ENCODE data around the gene AQP10. TPM values are rescaled to one million over a fixed set of nuclear protein-coding genes. Genes with fewer than 3 reads are reported as not detected.
"Not testable (repeated sequence)": the region's sequence is repeated elsewhere in the genome, so short reads cannot be mapped to it uniquely, and the experiment has no call there.

The AQP10 gene
- total RNA-seq, 4 donors from 2014 or later = not detected

DNA sequence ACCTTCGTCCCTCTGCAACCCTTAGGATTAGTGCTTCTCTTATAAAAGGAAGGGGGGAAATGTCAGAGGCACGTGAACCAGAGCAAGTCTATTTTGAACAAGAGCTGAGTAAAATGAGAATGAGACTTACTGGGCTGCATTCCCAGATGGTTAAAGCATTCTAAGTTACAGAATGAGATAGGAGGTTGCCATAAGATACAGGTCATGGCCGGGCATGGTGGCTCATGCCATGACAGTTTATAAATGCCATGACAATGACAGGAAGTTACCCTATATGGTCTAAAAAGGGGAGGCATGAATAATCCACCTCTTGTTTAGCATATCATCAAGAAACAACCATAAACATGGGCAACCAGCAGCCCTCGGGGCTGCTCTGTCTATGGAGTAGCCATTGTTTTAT, 2.5 kb upstream of the AQP10 start:
- intact Hi-C loops (cut with DNase I) = no loop called here
- no peaks in the 10 kb centered on the region for H3K36me3 ChIP-seq
- peaks cover 0 to 11% (median 0%) of the 10 kb centered on the region in 4 donors for H3K27me3 ChIP-seq
- H3K4me3 ChIP-seq = no peak overlapping the region
- no peak overlapping the region for H3K27ac ChIP-seq
- no peaks in the 10 kb centered on the region for H3K4me1 ChIP-seq
- DNase-seq = no peak
- TF ChIP-seq POLR2A (IDR thresholded peaks at IDR 0.05) = no peak
- TF ChIP-seq, protein P1, sequence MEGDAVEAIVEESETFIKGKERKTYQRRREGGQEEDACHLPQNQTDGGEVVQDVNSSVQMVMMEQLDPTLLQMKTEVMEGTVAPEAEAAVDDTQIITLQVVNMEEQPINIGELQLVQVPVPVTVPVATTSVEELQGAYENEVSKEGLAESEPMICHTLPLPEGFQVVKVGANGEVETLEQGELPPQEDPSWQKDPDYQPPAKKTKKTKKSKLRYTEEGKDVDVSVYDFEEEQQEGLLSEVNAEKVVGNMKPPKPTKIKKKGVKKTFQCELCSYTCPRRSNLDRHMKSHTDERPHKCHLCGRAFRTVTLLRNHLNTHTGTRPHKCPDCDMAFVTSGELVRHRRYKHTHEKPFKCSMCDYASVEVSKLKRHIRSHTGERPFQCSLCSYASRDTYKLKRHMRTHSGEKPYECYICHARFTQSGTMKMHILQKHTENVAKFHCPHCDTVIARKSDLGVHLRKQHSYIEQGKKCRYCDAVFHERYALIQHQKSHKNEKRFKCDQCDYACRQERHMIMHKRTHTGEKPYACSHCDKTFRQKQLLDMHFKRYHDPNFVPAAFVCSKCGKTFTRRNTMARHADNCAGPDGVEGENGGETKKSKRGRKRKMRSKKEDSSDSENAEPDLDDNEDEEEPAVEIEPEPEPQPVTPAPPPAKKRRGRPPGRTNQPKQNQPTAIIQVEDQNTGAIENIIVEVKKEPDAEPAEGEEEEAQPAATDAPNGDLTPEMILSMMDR (IDR thresholded peaks at IDR 0.05) = no peak
- WGBS, 2 donors = 41 to 70% methylated on average over 4 of the region's 4 CpGs
- no peaks in the 10 kb centered on the region for H3K9me3 ChIP-seq

DNA sequence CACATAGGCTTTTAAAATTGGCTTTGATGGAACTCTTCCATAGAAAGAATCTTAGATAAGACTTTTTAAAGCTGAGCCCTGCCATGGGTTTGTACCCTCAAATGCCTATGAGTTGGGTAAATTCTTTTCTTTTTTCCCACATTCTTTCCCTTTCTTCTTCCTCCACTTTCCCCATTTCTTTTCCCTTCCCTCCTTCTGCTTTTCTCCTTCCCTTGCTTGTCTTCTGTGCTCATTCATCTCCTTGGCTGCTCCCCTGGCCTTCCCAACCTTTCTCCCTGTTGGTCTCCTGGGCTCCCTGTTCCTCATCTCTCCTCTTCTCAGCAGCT, 679 bp downstream of the AQP10 start:
- H3K27ac ChIP-seq; H3K9me3 ChIP-seq; H3K4me3 ChIP-seq; DNase-seq; intact Hi-C loops (cut with DNase I); H3K36me3 ChIP-seq: not testable (repeated sequence)
- Histone ChIP-seq H3K4me1 (peaks cover 3 to 24% (median 8%) of the 10 kb centered on the region in 3 donors), H3K27me3 (peaks cover 0 to 33% (median 0%) of the 10 kb centered on the region in 4 donors)

DNA sequence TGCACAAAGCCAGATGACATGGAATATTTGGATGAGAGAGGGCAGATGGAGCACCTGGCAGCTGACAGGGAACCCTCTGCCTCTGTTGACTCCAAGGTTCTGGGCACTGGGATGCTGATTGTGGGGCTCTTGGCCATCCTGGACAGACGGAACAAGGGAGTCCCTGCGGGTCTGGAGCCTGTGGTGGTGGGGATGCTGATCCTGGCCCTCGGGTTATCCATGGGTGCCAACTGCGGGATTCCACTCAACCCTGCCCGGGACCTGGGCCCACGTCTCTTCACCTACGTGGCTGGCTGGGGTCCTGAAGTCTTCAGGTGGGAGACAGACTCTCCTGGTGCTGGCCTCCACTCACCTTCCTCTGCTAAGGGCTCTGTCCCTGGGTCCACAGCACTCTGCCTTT, 2.6 kb downstream of the AQP10 start:
- intact Hi-C loops (cut with DNase I) = no loop called here
- no peak for TF ChIP-seq POLR2A (IDR thresholded peaks at IDR 0.05)
- TF ChIP-seq, protein P1 (IDR thresholded peaks at IDR 0.05) = no peak
- H3K4me1 ChIP-seq = peaks cover 22 to 43% (median 25%) of the 10 kb centered on the region in 3 donors
- no peaks in the 10 kb centered on the region for H3K36me3 ChIP-seq
- H3K27ac ChIP-seq = no peak overlapping the region
- WGBS, 2 donors = 86 to 93% methylated on average over 4 to 7 of the region's 7 CpGs
- H3K4me3 ChIP-seq = no peak overlapping the region
- no peaks in the 10 kb centered on the region for H3K9me3 ChIP-seq
- peaks cover 0 to 33% (median 0%) of the 10 kb centered on the region in 4 donors for H3K27me3 ChIP-seq
- DNase-seq = no peak

DNA sequence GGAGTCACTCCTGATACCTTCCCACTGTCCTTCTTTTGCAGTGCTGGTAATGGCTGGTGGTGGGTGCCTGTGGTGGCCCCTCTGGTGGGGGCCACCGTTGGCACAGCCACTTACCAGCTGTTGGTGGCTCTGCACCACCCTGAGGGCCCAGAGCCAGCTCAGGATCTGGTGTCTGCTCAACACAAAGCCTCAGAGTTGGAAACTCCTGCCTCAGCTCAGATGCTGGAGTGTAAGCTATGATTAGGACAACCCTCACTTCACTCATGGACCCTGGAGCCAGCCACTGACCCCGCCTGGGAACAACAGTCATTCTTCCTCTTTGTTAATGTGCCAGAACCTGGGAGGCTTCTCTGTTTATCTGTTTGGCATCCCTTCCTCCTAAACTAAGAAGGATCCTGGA, 3.3 kb downstream of the AQP10 start:
- no peaks in the 10 kb centered on the region for H3K36me3 ChIP-seq
- no peaks in the 10 kb centered on the region for H3K9me3 ChIP-seq
- intact Hi-C loops (cut with DNase I) = no loop called here
- DNase-seq = no peak
- WGBS, 2 donors = 0 to 85% methylated on average over 1 to 2 of the region's 2 CpGs
- peaks cover 29 to 50% (median 29%) of the 10 kb centered on the region in 3 donors for H3K4me1 ChIP-seq
- TF ChIP-seq, protein P1 (IDR thresholded peaks at IDR 0.05) = no peak
- TF ChIP-seq POLR2A (IDR thresholded peaks at IDR 0.05) = no peak
- H3K4me3 ChIP-seq = peak overlapping the region in 2 of 4 donors; percentile 78 to 91
- H3K27me3 ChIP-seq = peaks cover 0 to 39% (median 0%) of the 10 kb centered on the region in 4 donors
- peak overlapping the region in 3 of 4 donors; percentile 94 to 98 (median 96) for H3K27ac ChIP-seq

DNA sequence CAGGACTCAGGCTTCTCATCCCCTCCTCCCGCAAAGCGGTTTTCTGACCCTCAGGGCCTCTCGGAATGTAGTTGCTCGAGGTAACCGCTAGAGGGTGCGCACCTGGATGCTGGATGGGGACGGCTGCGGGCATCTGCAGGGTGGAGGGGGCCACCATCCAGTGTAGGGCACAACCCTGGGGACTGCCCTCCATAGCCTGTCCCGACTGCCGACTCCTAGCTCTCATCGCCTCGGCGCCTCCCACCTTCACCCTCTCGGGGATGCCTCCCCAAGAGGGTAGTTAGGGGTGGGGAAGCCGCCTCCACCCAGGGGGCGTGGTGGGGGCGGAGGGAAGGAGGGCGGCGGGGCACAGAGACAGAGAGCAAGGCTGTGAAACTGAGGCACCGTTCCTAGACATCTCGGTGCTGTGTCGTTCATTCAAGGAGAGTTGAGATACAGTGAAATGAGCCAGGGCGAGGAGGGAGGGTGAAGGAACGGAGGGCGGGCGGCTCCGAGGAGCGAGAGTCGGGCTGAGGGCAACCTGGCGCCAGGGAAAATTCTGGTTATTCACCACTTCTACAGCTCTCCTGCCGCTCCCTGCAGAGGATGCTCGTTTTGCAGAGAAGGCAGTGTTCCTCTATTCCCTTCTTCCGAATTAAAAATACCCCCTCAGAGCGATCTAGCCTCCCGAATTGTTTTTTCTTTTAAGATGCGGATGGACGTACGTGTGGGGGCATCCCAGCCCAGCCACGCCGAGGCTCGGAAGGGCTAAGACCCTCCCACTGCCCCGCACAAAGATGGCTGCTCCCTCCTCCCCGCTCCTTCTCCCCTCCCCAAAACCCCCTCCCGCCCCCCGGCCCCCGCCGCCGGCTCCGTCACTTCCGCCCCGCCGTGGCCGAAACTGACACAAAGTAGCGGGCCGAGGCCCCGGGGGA, 4.0 kb downstream of the AQP10 start, which contains the start of gene ATP8B2:
Gene ATP8B2 (plus strand): TSS at position 857 of the 914 bp plus-strand sequence. CDS start 2,617 bp downstream, outside the sequence.
- WGBS, 2 donors = 0% methylated on average over 22 to 26 of the region's 56 CpGs

More for the DNA sequence above, 4.0 kb downstream of the AQP10 start, which contains the start of gene ATP8B2:
- Histone ChIP-seq H3K9me3 (no peaks in the 10 kb centered on the region), H3K36me3 (no peaks in the 10 kb centered on the region), H3K27me3 (peaks cover 0 to 43% (median 0%) of the 10 kb centered on the region in 4 donors), H3K27ac (peak within 1 kb of the TSS; percentile 85 to 98 (median 95)), H3K4me1 (peaks cover 29 to 57% (median 36%) of the 10 kb centered on the region in 3 donors), H3K4me3 (peak within 1 kb of the TSS; percentile 45 to 91 (median 70))
- intact Hi-C loops (cut with DNase I) = no loop called here
- TF ChIP-seq, protein P1 (IDR thresholded peaks at IDR 0.05) = peak; percentile 79 to 96 (median 86)
- no peak for TF ChIP-seq POLR2A (IDR thresholded peaks at IDR 0.05)
- no peak for DNase-seq
